Natural killer cell (primary cell): ENCODE results near the gene KLHL3. TPM values are rescaled to one million over a fixed set of nuclear protein-coding genes. Genes with fewer than 3 reads are reported as not detected.

Experiments used
- ATAC-seq, 3 donors: fragments of 150-1000 bp in 2 of 3; fragments of 200-7000 bp in 1 of 3; cut with Tn5 transposase; 1 replicate in 1 of 3; 2 replicates in 2 of 3; pipeline ENCODE4 v1.10.0; 2021; ENCODE audit warnings: mild to moderate bottlenecking in 2 of 3, moderate library complexity in 2 of 3
- DNase-seq, 2 donors: peaks; one replicate each; pipeline versions ENCODE4 v3.0.0 to v3.0.0-alpha.2; 2013 to 2021; ENCODE audit warnings: mixed read lengths in 1 of 2
- H3K27ac ChIP-seq: one replicate; pipeline ENCODE4 v1.5.1; 2013; ENCODE audit warnings: mild to moderate bottlenecking, low read length
- H3K27me3 ChIP-seq: one replicate; pipeline ENCODE4 v1.6.1; 2013; ENCODE audit warnings: low read length; ENCODE audit not compliant: control insufficient read depth, insufficient read depth
- H3K36me3 ChIP-seq: one replicate; pipeline ENCODE4 v1.6.1; 2013; ENCODE audit warnings: low read length; ENCODE audit not compliant: control insufficient read depth, insufficient read depth
- H3K4me1 ChIP-seq: one replicate; pipeline ENCODE4 v1.6.1; 2013; ENCODE audit warnings: low read length; ENCODE audit not compliant: control insufficient read depth, insufficient read depth
- H3K4me3 ChIP-seq: one replicate; pipeline ENCODE4 v1.5.1; 2013; ENCODE audit warnings: low read length
- H3K9me3 ChIP-seq: one replicate; pipeline ENCODE4 v1.6.1; 2013; ENCODE audit warnings: low read length; ENCODE audit not compliant: control insufficient read depth, insufficient read depth
- H3K27ac Mint-ChIP-seq, 2 donors: one replicate each; pipeline ENCODE4 v1.8.0; 2022; ENCODE audit warnings: mild to moderate bottlenecking in 2 of 2, mixed read lengths in 2 of 2, moderate library complexity in 1 of 2
- H3K27me3 Mint-ChIP-seq, 2 donors: one replicate each; pipeline ENCODE4 v1.8.0; 2022; ENCODE audit warnings: low read depth in 2 of 2, mixed read lengths in 2 of 2
- H3K36me3 Mint-ChIP-seq: one replicate; pipeline ENCODE4 v1.8.0; 2022; ENCODE audit warnings: mixed read lengths
- H3K4me1 Mint-ChIP-seq, 2 donors: one replicate each; pipeline ENCODE4 v1.8.0; 2022; ENCODE audit warnings: mixed read lengths in 2 of 2
- H3K4me3 Mint-ChIP-seq: one replicate; pipeline ENCODE4 v1.8.0; 2022; ENCODE audit warnings: mild to moderate bottlenecking, moderate library complexity, mixed read lengths
- H3K9me3 Mint-ChIP-seq, 2 donors: one replicate each; pipeline ENCODE4 v1.8.0; 2022; ENCODE audit warnings: mixed read lengths in 2 of 2
- CTCF ChIP-seq: fragments of 200-600 bp; IDR thresholded peaks from one replicate; pipeline ENCODE4 v1.8.0; 2022; ENCODE audit warnings: antibody characterized with exemption
- WGBS: methylation state at CpG from one replicate; pipeline ENCODE4 v1.1.7; 2013; ENCODE audit warnings: missing lambda C conversion rate; ENCODE audit not compliant: insufficient coverage; 5-methylcytosine and 5-hydroxymethylcytosine counted together
- intact Hi-C: fragments of 100-400 bp; cut with micrococcal nuclease; formaldehyde crosslinking; loops from one replicate; pipeline ENCODE4 v1.14.2; 2022
- total RNA-seq, 4 donors: library from RNA; stranded (reverse); fragments of 120-200 nt in 1 of 4; gene quantifications; one replicate each; pipeline versions ENCODE4 v1.2.3 to v1.2.4, GENCODE V29; 2013 to 2022

The KLHL3 gene
- total RNA-seq, 3 donors from 2014 or later (not counting 1 experiment from before 2014, with no cell fraction given) = 11.2 to 14.0 (median 13.2) TPM

- ATAC-seq = no peak
- WGBS = 92% methylated on average over 4 of the region's 7 CpGs
- Mint-ChIP-seq H3K36me3 (no peaks in the 10 kb centered on the region), H3K27me3 (no peaks in the 10 kb centered on the region), H3K4me3 (no peak overlapping the region), H3K4me1 (peaks cover 0 to 4% of the 10 kb centered on the region in 2 donors), H3K9me3 (no peaks in the 10 kb centered on the region), H3K27ac (no peak overlapping the region)
- Histone ChIP-seq H3K27ac (no peak overlapping the region), H3K9me3 (no peaks in the 10 kb centered on the region), H3K4me3 (no peak overlapping the region), H3K27me3 (no peaks in the 10 kb centered on the region), H3K36me3 (peaks cover 5% of the 10 kb centered on the region), H3K4me1 (no peaks in the 10 kb centered on the region)
- intact Hi-C loops = no loop called here
- TF ChIP-seq CTCF = no peak
- DNase-seq = no peak
These were observed 117.4 kb downstream of the KLHL3 start for GRCh38 chr5:137618476-137618875.

GRCh38 chr5:137617528-137618205, 118.2 kb downstream of the KLHL3 start:
- 94% methylated on average over 7 of the region's 7 CpGs for WGBS
- Mint-ChIP-seq H3K9me3 (no peaks in the 10 kb centered on the region), H3K27ac (no peak overlapping the region), H3K27me3 (no peaks in the 10 kb centered on the region), H3K36me3 (no peaks in the 10 kb centered on the region), H3K4me1 (peaks cover 0 to 5% of the 10 kb centered on the region in 2 donors), H3K4me3 (no peak overlapping the region)
- no peak for DNase-seq
- Histone ChIP-seq H3K36me3 (peaks cover 3% of the 10 kb centered on the region), H3K9me3 (no peaks in the 10 kb centered on the region), H3K4me1 (no peaks in the 10 kb centered on the region), H3K27me3 (no peaks in the 10 kb centered on the region), H3K4me3 (no peak overlapping the region), H3K27ac (no peak overlapping the region)
- intact Hi-C loops = no loop called here
- no peak for ATAC-seq
- no peak for TF ChIP-seq CTCF

GRCh38 chr5:137616046-137616445, 119.8 kb downstream of the KLHL3 start:
- Mint-ChIP-seq H3K36me3 (no peaks in the 10 kb centered on the region), H3K27ac (no peak overlapping the region), H3K4me1 (peaks cover 0 to 5% of the 10 kb centered on the region in 2 donors), H3K27me3 (no peaks in the 10 kb centered on the region), H3K9me3 (no peaks in the 10 kb centered on the region), H3K4me3 (no peak overlapping the region)
- no peak overlapping the region for H3K27ac ChIP-seq
- no peaks in the 10 kb centered on the region for H3K27me3 ChIP-seq
- H3K4me1 ChIP-seq = no peaks in the 10 kb centered on the region
- WGBS = 92% methylated on average over 5 of the region's 5 CpGs
- ATAC-seq (no peak), DNase-seq (no peak)
- H3K36me3 ChIP-seq = no peaks in the 10 kb centered on the region
- no peaks in the 10 kb centered on the region for H3K9me3 ChIP-seq
- intact Hi-C loops = no loop called here
- TF ChIP-seq CTCF = no peak
- H3K4me3 ChIP-seq = no peak overlapping the region
